Endothelial cell of umbilical vein (primary cell): ENCODE data around the gene CERS6. TPM values are rescaled to one million over a fixed set of nuclear protein-coding genes. Genes with fewer than 3 reads are reported as not detected.

Experiments used
- BruUV-seq: library from RNA; stranded (reverse); fragments of 400-500 nt; replicated peaks from 2 replicates; lab custom pipeline; 2021; lab: Mats Ljungman, UMichigan
- CTCF ChIA-PET: fragments of 300-600, 350-600 bp; sonication (Branson Sonifier 250); formaldehyde crosslinking; loops from one replicate; lab custom pipeline; 2021; ENCODE audit warnings: antibody characterized with exemption, inconsistent platforms; lab: Charles Lee
- POLR2A ChIA-PET: fragments of 300-600, 350-600 bp; sonication (Branson Sonifier 250); formaldehyde crosslinking; loops from one replicate; lab custom pipeline; 2021; ENCODE audit warnings: antibody characterized with exemption, inconsistent platforms; lab: Charles Lee
- DNase-seq: peaks from one replicate; pipeline ENCODE4 v3.0.0-alpha.2; 2011; ENCODE audit warnings: low read depth, low spot score
- FAIRE-seq: peaks from 2 replicates; lab custom pipeline; 2011; peaks lifted over from hg19 to GRCh38; lab: Jason Lieb, UNC
- H2AFZ ChIP-seq: 2 replicates; pipeline ENCODE4 v1.6.0; 2012; ENCODE audit warnings: low read depth, low read length, control low read depth, inconsistent platforms
- H3K27ac ChIP-seq: 2 replicates; pipeline ENCODE4 v1.5.1; 2011; ENCODE audit warnings: low read depth, mild to moderate bottlenecking, control low read depth, low read length, moderate library complexity; ENCODE audit not compliant: insufficient read depth
- H3K27me3 ChIP-seq, 2 experiments: 2 replicates each; pipeline versions ENCODE4 v1.6.0 to v1.6.1; 2011; ENCODE audit warnings: low read length in 2 of 2, mixed read lengths in 1 of 2; ENCODE audit not compliant: control insufficient read depth in 2 of 2, insufficient read depth in 2 of 2
- H3K36me3 ChIP-seq, 2 experiments: 2 replicates in 1 of 2; 3 replicates in 1 of 2; pipeline ENCODE4 v1.5.1; 2011; ENCODE audit warnings: low read length in 2 of 2, mild to moderate bottlenecking in 1 of 2, moderate library complexity in 1 of 2; ENCODE audit not compliant: control insufficient read depth in 2 of 2, insufficient read depth in 2 of 2; ENCODE audit errors: extremely low read depth in 1 of 2
- H3K4me1 ChIP-seq: 3 replicates; pipeline ENCODE4 v1.5.1; 2011; ENCODE audit warnings: mild to moderate bottlenecking, low read length; ENCODE audit not compliant: control insufficient read depth, insufficient read depth; ENCODE audit errors: extremely low read depth
- H3K4me2 ChIP-seq: 2 replicates; pipeline ENCODE4 v1.6.1; 2011; ENCODE audit warnings: low read length, control low read depth, mixed read lengths; ENCODE audit not compliant: insufficient read depth
- H3K4me3 ChIP-seq, 3 experiments: fragments of 200-600 bp in 1 of 3; sonication (generic), shearing (Covaris generic) in 1 of 3; replicated peaks in 1 of 3; 2 replicates each; pipeline ENCODE4 v1.5.1; 2011 to 2016; ENCODE audit warnings: control low read depth in 3 of 3, low read length in 3 of 3, mild to moderate bottlenecking in 2 of 3, inconsistent platforms in 1 of 3, low read depth in 1 of 3, moderate library complexity in 1 of 3; ENCODE audit not compliant: insufficient read depth in 1 of 3
- H3K79me2 ChIP-seq: 2 replicates; pipeline ENCODE4 v1.6.0; 2012; ENCODE audit warnings: low read length, inconsistent platforms; ENCODE audit not compliant: control insufficient read depth, insufficient read depth
- H3K9ac ChIP-seq: replicated peaks from 2 replicates; pipeline ENCODE3; 2011; ENCODE audit warnings: low read length, control low read depth; ENCODE audit not compliant: insufficient read depth; ENCODE audit errors: extremely low read depth
- H3K9me1 ChIP-seq: replicated peaks from 3 replicates; pipeline ENCODE4 v1.6.0; 2011; ENCODE audit warnings: mild to moderate bottlenecking, low read length; ENCODE audit not compliant: control insufficient read depth, insufficient read depth; ENCODE audit errors: extremely low read depth
- H3K9me3 ChIP-seq: replicated peaks from 2 replicates; pipeline ENCODE4 v1.5.1; 2012; ENCODE audit warnings: low read length, inconsistent platforms; ENCODE audit not compliant: control insufficient read depth, insufficient read depth
- H4K20me1 ChIP-seq: replicated peaks from 2 replicates; pipeline ENCODE3; 2011; ENCODE audit warnings: mild to moderate bottlenecking, low read length; ENCODE audit not compliant: control insufficient read depth, insufficient read depth; ENCODE audit errors: extremely low read depth
- CTCF ChIP-seq, 2 donors: IDR thresholded peaks; 1 replicate in 1 of 2; 2 replicates in 1 of 2; pipeline ENCODE4 v1.5.1; 2011; ENCODE audit warnings: low read length in 2 of 2, mild to moderate bottlenecking in 2 of 2, moderate library complexity in 2 of 2, control low read depth in 1 of 2, inconsistent platforms in 1 of 2, low read depth in 1 of 2; ENCODE audit not compliant: insufficient read depth in 1 of 2; ENCODE audit errors: extremely low read depth in 1 of 2
- EZH2 ChIP-seq: IDR thresholded peaks from 2 replicates; pipeline ENCODE4 v1.6.1; 2012; ENCODE audit warnings: borderline replicate concordance, low read depth, mild to moderate bottlenecking, moderate library complexity, low read length, inconsistent platforms; ENCODE audit not compliant: severe bottlenecking
- FOS ChIP-seq: IDR thresholded peaks from 2 replicates; pipeline ENCODE4 v1.6.1; 2011; ENCODE audit warnings: mild to moderate bottlenecking, low read length, moderate library complexity, borderline replicate concordance; ENCODE audit not compliant: insufficient read depth
- JUN ChIP-seq: IDR thresholded peaks from 2 replicates; pipeline ENCODE4 v1.6.1; 2011; ENCODE audit warnings: borderline replicate concordance, low read depth; ENCODE audit not compliant: insufficient read length, insufficient read depth
- MYC ChIP-seq: IDR thresholded peaks from one replicate; pipeline ENCODE4 v1.6.1; 2011; ENCODE audit warnings: mild to moderate bottlenecking, low read depth, low read length
- POLR2AphosphoS5 ChIP-seq: IDR thresholded peaks from 2 replicates; pipeline ENCODE4 v1.6.1; 2012; ENCODE audit warnings: low read depth, mild to moderate bottlenecking, control low read depth, low read length, moderate library complexity; ENCODE audit not compliant: insufficient read depth
- dilution Hi-C: fragments of 300-500 bp; cut with MboI; formaldehyde crosslinking; loops from one replicate; pipeline ENCODE4 v1.15.0; 2019; ENCODE audit warnings: low sequenced_read_pairs; ENCODE audit not compliant: extremely low pct_ligation_motif_present
- intact Hi-C: fragments of 100-400 bp; cut with micrococcal nuclease; formaldehyde crosslinking; loops from one replicate; pipeline ENCODE4 v1.10.0; 2022
- polyA plus RNA-seq, 4 experiments: library from polyadenylated mRNA; depleted of rRNA in 3 of 4; stranded (reverse) in 3 of 4; unstranded in 1 of 4; fragments of >200 nt; gene quantifications; 2 replicates each; pipeline versions ENCODE4 v1.2.1 to v1.2.3, GENCODE V29; 2011 to 2012; ENCODE audit warnings: missing spikeins in 1 of 4
- total RNA-seq: library from RNA; stranded (reverse); gene quantifications from 2 replicates; pipeline ENCODE4 v1.2.3, GENCODE V29; 2021
- TF ChIP-seq, protein P1 (sequence below): IDR thresholded peaks from 2 replicates; pipeline ENCODE4 v1.6.1; 2011; ENCODE audit not compliant: insufficient read depth, insufficient read length

The CERS6 gene
- total and polyA plus RNA-seq, 2 donors (not counting 3 experiments of a cell fraction or from before 2014, with no cell fraction given) = 2.7 to 11.7 TPM

GRCh38 chr2:168538534-168538933, 82.5 kb downstream of the CERS6 start:
- Histone ChIP-seq H3K9me3 (no peaks in the 10 kb centered on the region), H3K4me1 (peaks cover 19% of the 10 kb centered on the region), H4K20me1 (no peaks in the 10 kb centered on the region), H2AFZ (no peak overlapping the region), H3K27ac (no peak overlapping the region), H3K27me3 (no peaks in the 10 kb centered on the region), H3K79me2 (peaks cover 2% of the 10 kb centered on the region), H3K36me3 (no peaks in the 10 kb centered on the region), H3K4me3 (no peak overlapping the region), H3K9me1 (no peaks in the 10 kb centered on the region), H3K4me2 (no peak overlapping the region), H3K9ac (no peak overlapping the region)
- peak; percentile 47 for TF ChIP-seq FOS
- TF ChIP-seq JUN = peak; percentile 6
- TF ChIP-seq CTCF (IDR thresholded peaks at IDR 0.05; ENCODE audit: extremely low read depth in 1 of 2, insufficient read depth in 1 of 2, low read depth in 1 of 2, low read length in 2 of 2) = no peak
- no TSS peak for BruUV-seq
- DNase-seq = no peak
- FAIRE-seq = no peak
- dilution Hi-C loops = no loop called here
- POLR2A ChIA-PET = no interaction called here
- intact Hi-C loops = no loop called here
- CTCF ChIA-PET = no interaction called here

GRCh38 chr2:168539945-168540344, 83.9 kb downstream of the CERS6 start:
- Histone ChIP-seq H3K27me3 (no peaks in the 10 kb centered on the region), H3K9ac (no peak overlapping the region), H3K79me2 (peaks cover 2% of the 10 kb centered on the region), H3K36me3 (no peaks in the 10 kb centered on the region), H2AFZ (no peak overlapping the region), H3K4me2 (no peak overlapping the region), H3K27ac (no peak overlapping the region), H4K20me1 (no peaks in the 10 kb centered on the region), H3K9me3 (no peaks in the 10 kb centered on the region), H3K4me1 (peaks cover 19% of the 10 kb centered on the region), H3K4me3 (no peak overlapping the region), H3K9me1 (no peaks in the 10 kb centered on the region)
- DNase-seq (no peak), FAIRE-seq (no peak)
- no TSS peak for BruUV-seq
- intact Hi-C loops = no loop called here
- ChIA-PET CTCF (no interaction called here), POLR2A (no interaction called here)
- TF ChIP-seq JUN = no peak
- TF ChIP-seq EZH2 = no peak
- TF ChIP-seq, protein P1, sequence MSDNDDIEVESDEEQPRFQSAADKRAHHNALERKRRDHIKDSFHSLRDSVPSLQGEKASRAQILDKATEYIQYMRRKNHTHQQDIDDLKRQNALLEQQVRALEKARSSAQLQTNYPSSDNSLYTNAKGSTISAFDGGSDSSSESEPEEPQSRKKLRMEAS = no peak
- TF ChIP-seq MYC = no peak
- no peak for TF ChIP-seq POLR2AphosphoS5
- dilution Hi-C loops = no loop called here
